ENCODE measurements around the gene INPP4B.
A peak's percentile ranks its signal among the peaks of the same experiment; 100 is the strongest.
"Not testable (repeated sequence)": the region's sequence is repeated elsewhere in the genome, so short reads cannot be mapped to it uniquely, and the experiment has no call there.

Gene INPP4B

DNA sequence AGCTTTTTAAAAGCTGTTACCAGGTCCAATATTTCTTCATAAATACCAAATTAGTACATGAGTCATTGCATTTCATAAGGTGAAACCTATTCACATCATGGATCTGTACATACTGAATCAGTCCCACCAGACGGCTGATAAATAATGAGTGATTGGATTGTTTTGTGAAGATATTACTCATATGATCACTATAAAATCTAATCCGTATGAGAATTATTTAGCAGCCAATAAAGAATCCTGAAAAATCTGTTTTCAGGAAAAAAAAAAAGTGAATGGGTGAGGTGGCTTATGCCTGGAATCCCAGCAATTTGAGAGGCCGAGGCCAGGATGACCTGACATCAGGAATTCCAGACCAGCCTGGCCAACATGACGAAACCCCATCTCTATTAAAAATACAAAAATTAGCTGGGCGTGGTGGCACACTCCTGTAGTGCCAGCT is 438.1 kb downstream of the INPP4B start:
- peak overlapping the region; percentile 45 to 51 for H3K4me3 Mint-ChIP-seq
- DNase-seq, result no peak
- no peak for ATAC-seq
- peak overlapping the region; percentile 93 to 96 for H3K27ac Mint-ChIP-seq
- H3K27me3 Mint-ChIP-seq, result no peaks in the 10 kb centered on the region
- no peaks in the 10 kb centered on the region for H3K9me3 Mint-ChIP-seq
- H3K4me1 Mint-ChIP-seq, result peaks cover 67% of the 10 kb centered on the region

- H3K9me3 Mint-ChIP-seq, result no peaks in the 10 kb centered on the region
- DNase-seq (no peak), ATAC-seq (no peak)
- H3K27ac Mint-ChIP-seq, result peak overlapping the region; percentile 96
- peak overlapping the region; percentile 84 to 94 for H3K4me3 Mint-ChIP-seq
- no peaks in the 10 kb centered on the region for H3K27me3 Mint-ChIP-seq
- H3K4me1 Mint-ChIP-seq, result peaks cover 64% of the 10 kb centered on the region
Observed at GRCh38 chr4:142407596-142407995, 438.5 kb downstream of the INPP4B start.

DNA sequence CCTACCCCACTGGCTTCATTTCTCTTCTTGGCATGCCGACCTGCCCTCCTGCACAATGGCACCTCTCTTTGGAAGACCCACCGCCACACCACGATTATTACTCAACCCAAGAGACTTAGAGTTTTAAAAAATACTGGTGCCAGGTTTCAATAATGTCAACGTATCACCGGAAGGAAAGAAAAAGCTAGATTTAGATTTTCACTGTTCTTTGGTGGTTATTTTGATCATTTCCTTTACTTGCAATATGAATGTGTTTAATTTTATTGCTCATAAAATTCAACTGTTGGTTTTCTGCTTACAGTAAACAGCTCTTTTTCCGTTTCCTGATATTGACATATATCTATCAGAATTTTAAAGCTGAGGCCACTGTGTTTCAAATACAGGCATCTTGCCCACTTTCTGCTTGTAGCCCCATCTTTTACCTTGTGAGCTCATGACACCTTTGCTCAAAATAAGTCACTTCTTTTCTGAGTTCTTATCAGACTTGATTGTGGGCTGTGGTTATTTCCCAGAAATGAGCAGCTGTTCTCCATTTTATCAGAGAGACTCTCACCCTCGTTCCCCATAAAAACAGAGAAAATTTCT is 439.1 kb downstream of the INPP4B start:
- no peaks in the 10 kb centered on the region for H3K27me3 Mint-ChIP-seq
- peak; percentile 67 for ATAC-seq
- H3K4me1 Mint-ChIP-seq, result peaks cover 67% of the 10 kb centered on the region
- H3K4me3 Mint-ChIP-seq, result peak overlapping the region; percentile 84 to 94
- peak; percentile 57 to 66 for DNase-seq
- H3K9me3 Mint-ChIP-seq, result no peaks in the 10 kb centered on the region
- peak overlapping the region; percentile 96 for H3K27ac Mint-ChIP-seq

- H3K4me3 Mint-ChIP-seq, result peak overlapping the region; percentile 84 to 94
- no peaks in the 10 kb centered on the region for H3K27me3 Mint-ChIP-seq
- no peaks in the 10 kb centered on the region for H3K9me3 Mint-ChIP-seq
- DNase-seq (no peak), ATAC-seq (no peak)
- H3K4me1 Mint-ChIP-seq, result peaks cover 65% of the 10 kb centered on the region
- H3K27ac Mint-ChIP-seq, result peak overlapping the region; percentile 96
Observed at GRCh38 chr4:142406499-142406835, 439.6 kb downstream of the INPP4B start.

DNA sequence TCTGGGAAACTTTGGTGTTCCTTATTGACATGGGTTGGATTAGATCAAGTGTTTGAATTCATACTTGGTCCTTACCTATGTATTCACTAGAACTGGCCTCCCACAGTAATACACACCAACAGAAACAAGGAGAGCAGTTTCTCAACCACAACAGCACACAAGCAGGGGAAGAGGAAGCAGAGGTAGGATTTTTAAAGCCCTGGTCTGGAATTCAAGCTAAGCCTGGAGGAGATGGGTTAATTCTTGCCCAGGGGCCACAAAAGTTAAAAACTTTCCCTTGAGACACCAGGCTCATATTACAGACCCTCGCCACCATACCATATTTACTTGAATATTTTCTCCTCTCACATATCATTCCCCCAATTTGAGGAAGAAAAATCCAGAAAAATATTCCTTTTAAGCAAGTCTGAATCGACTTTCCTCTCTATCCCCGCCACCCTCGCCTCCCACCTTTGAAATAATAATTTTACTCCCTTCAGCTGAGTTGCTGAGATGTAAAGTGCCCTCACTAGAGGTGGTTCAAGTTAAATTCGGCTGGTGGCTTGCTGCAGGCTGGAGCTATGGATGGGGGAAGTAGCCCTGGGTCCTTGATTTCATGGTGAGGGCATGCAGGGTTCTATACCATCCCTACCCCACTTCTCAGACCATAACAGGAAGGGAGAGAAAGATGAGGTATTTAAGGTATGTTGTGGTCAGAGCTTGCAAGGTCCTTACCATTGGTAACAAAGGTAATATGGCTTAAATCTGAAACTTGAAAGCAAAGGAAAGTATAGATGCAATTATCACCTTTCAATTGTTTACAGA is 440.2 kb downstream of the INPP4B start:
- Mint-ChIP-seq H3K4me1 (peaks cover 65% of the 10 kb centered on the region), H3K9me3 (no peaks in the 10 kb centered on the region), H3K4me3 (peak overlapping the region; percentile 84 to 94), H3K27me3 (no peaks in the 10 kb centered on the region), H3K27ac (peak overlapping the region; percentile 96)
- ATAC-seq, result peak; percentile 33
- DNase-seq, result peak; percentile 30 to 45

DNA sequence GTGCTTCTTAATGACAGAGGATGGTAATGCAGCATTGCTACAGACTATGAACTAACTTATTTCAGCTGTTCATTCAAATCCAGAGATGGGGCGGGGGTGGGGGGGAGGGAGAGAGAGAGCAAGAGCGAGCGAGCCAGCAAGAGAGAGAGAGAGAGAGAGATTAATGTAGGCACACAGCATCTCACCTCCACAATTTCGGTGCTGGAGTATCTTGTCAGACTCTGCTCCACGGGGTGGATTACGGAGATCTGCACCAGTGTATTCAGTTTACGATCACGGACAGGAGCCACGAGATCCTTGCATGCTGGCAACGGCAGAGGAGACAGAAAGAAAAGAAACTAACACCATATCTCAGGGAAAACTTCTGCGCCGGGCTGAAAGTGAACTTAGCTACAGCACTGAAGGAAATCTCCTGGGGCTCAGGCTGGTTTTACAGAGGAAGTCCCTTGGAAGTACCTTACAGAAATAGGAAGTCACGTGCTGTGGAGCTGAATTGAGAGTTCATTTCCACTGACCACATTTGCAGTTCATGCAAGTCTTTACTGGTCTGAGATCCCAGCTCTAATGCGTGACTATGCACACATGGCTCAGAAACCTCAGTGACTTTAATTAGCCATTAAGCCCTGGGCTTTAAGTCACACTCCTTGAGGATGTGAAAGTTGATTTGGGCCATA is 440.9 kb downstream of the INPP4B start:
- ATAC-seq, result peak; percentile 76
- peak; percentile 72 to 80 for DNase-seq
- H3K4me1 Mint-ChIP-seq, result peaks cover 68% of the 10 kb centered on the region
- H3K27ac Mint-ChIP-seq, result peak overlapping the region; percentile 96
- no peaks in the 10 kb centered on the region for H3K9me3 Mint-ChIP-seq
- H3K27me3 Mint-ChIP-seq, result no peaks in the 10 kb centered on the region
- H3K4me3 Mint-ChIP-seq, result peak overlapping the region; percentile 84 to 94

GRCh38 chr4:142404191-142404611 is 441.9 kb downstream of the INPP4B start:
- peak; percentile 34 to 82 for DNase-seq
- peak overlapping the region; percentile 96 for H3K27ac Mint-ChIP-seq
- H3K27me3 Mint-ChIP-seq, result no peaks in the 10 kb centered on the region
- no peaks in the 10 kb centered on the region for H3K9me3 Mint-ChIP-seq
- ATAC-seq, result peak; percentile 40
- H3K4me3 Mint-ChIP-seq, result peak overlapping the region; percentile 84 to 94
- peaks cover 70% of the 10 kb centered on the region for H3K4me1 Mint-ChIP-seq

DNA sequence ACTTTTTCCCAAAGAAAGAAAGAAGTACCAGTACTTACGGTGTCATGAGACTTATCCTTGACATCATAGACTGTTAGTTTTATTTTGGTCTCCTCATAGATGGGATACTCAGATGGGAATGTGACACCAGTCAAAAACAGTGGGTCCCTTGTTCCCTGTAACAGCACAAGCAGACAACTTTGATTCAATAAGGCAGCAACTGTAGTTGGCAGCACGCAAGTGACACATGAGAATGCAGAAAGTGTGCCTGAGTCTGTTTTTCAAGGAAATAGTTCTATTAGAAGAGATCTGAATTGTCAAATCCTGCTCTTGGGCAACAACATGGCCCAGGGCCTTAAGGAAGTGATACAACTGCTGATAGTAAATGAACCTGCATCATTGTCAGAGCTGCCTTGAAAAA is 443.2 kb downstream of the INPP4B start:
- ATAC-seq (no peak), DNase-seq (no peak)
- Mint-ChIP-seq H3K27me3 (no peaks in the 10 kb centered on the region), H3K27ac (peak overlapping the region; percentile 93 to 95), H3K9me3 (no peaks in the 10 kb centered on the region), H3K4me3 (peak overlapping the region; percentile 77 to 89), H3K4me1 (peaks cover 60% of the 10 kb centered on the region)

DNA sequence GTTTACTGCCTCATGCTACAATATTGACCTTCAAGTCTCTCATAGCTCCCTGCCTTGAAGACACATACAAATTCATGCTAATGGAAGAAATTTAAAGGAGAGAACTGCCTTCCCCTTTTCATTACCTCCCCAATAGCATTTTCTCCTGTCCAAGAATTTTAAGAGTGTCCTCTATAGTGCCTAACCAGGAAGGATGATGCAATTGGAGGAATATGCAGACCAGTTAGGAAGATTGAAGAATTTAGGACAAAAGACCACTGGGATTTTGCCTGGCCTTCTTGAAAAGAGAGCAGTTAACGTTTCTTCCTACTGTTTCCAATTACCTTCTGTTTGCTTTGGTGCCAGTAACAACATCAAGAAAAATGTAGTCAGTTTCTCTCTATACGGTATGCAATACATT is 443.9 kb downstream of the INPP4B start:
- Mint-ChIP-seq H3K27me3 (no peaks in the 10 kb centered on the region), H3K4me3 (peak overlapping the region; percentile 77 to 89), H3K4me1 (peaks cover 57% of the 10 kb centered on the region)

GRCh38 chr4:142397364-142397991 is 448.6 kb downstream of the INPP4B start:
- H3K9me3 Mint-ChIP-seq, H3K27me3 Mint-ChIP-seq, DNase-seq, ATAC-seq: not testable (repeated sequence)
- peak overlapping the region in 1 of 2 donors; percentile 76 for H3K4me3 Mint-ChIP-seq
- H3K27ac Mint-ChIP-seq, result peak overlapping the region in 1 of 2 donors; percentile 71
- H3K4me1 Mint-ChIP-seq, result peaks cover 72% of the 10 kb centered on the region

More for the DNA sequence above, 443.9 kb downstream of the INPP4B start:
- Mint-ChIP-seq H3K27ac (peak overlapping the region; percentile 93 to 95), H3K9me3 (no peaks in the 10 kb centered on the region)
- ATAC-seq (no peak), DNase-seq (no peak)

DNA sequence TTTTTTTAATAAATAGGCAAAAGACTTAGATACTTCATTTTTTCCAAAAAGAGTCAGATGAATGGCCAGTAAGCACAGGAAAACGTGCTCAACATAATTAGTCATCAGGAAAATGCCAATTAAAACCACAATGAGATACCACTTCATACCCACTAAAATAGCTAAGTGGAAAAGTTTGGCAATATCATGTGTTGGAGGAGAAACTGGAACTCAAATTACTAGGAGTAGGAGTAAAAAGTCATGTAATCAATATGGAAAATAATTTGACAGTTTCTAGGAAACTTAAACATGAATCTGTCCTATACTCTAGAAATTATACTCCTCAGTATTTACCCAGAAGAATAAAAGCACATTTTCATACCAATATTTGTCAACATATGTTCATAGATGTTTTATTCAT is 449.8 kb downstream of the INPP4B start:
- Mint-ChIP-seq H3K27me3 (no peaks in the 10 kb centered on the region), H3K4me1 (peaks cover 68% of the 10 kb centered on the region), H3K27ac (peak overlapping the region; percentile 92 to 95), H3K9me3 (no peaks in the 10 kb centered on the region), H3K4me3 (peak overlapping the region; percentile 61 to 76)
- ATAC-seq (peak; percentile 46), DNase-seq (no peak)

DNA sequence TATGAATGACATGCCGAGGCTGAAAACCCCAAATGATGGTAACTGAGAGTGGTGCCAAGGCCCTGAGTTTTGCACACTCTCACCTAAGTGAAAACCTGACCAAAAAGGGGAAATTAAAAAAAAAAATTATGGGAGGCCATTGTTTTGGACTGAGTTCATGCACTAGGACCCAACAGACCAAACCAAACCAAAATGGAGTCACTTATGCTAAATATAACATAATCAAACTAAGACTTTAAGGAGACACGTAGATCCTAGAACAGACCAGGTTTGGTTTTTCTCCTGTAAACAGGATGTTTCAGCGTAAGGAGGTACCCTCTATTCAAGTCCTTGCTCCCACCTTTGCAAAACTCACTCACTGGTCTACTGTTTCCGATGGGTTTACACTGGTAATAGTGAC is 453.0 kb downstream of the INPP4B start:
- Mint-ChIP-seq H3K27me3 (no peaks in the 10 kb centered on the region), H3K4me1 (peaks cover 60% of the 10 kb centered on the region), H3K4me3 (peak overlapping the region in 1 of 2 donors; percentile 19), H3K27ac (no peak overlapping the region), H3K9me3 (no peaks in the 10 kb centered on the region)
- DNase-seq (no peak), ATAC-seq (no peak)

DNA sequence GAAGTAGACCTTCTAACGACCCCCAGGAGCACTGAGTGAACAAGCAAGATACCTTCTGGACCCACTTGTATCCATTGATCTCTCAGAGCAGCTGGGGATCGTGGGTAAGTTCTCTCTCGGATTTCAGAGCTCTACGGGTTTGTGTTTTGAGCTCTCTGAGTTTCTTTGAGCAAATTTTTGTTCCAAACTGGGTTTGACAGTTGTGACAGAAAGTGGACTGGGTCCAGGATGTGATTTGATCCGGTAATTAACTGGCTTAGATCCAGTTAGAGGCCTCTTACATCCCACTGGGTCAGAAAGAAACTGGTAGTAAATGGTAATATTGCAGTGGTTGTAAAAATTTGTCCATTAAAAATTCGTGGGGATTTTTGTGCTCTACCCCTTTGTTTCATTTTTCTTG is 459.2 kb downstream of the INPP4B start:
- no peak for DNase-seq
- H3K4me1 Mint-ChIP-seq, result peaks cover 37% of the 10 kb centered on the region
- no peak overlapping the region for H3K27ac Mint-ChIP-seq
- H3K9me3 Mint-ChIP-seq, result no peaks in the 10 kb centered on the region
- H3K27me3 Mint-ChIP-seq, result no peaks in the 10 kb centered on the region
- H3K4me3 Mint-ChIP-seq, result no peak overlapping the region
- ATAC-seq, result no peak

- H3K4me1 Mint-ChIP-seq, result peaks cover 41% of the 10 kb centered on the region
- no peak overlapping the region for H3K27ac Mint-ChIP-seq
- ATAC-seq (no peak), DNase-seq (no peak)
- no peaks in the 10 kb centered on the region for H3K27me3 Mint-ChIP-seq
- H3K4me3 Mint-ChIP-seq, result no peak overlapping the region
- H3K9me3 Mint-ChIP-seq, result no peaks in the 10 kb centered on the region
Observed at GRCh38 chr4:142386449-142386848, 459.7 kb downstream of the INPP4B start.

DNA sequence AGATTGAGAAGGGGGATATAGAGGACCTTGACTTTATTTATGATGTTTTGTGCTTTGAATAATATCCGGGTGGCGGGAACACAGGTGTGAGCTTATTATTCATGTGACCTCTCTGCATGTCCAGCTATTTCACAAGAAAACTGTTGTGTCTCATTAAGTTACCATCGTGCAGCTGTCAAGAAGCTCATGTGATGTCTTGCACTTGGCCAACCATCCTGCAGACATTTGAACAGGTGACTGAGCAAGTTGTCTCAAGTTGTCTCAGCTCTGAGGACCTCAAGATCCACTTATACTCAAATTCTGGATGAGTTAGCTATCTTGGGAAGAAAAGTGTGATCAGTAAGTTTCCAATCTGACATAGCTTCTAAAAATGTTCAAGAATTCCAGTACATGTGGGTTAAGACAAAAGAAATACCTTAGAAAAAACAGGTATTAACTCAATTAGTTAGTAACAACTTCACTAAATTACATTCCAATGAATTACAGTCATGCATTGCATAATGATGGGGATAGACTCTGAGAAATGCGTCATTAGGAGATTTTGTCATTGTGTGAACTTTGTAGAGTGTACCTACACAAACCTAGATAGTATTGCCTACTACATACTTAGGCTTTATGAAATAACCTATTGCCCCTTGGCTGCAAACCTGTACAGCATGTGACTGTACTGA is 462.2 kb downstream of the INPP4B start:
- Mint-ChIP-seq H3K4me1 (peaks cover 56% of the 10 kb centered on the region), H3K27ac (no peak overlapping the region), H3K4me3 (no peak overlapping the region), H3K9me3 (no peaks in the 10 kb centered on the region), H3K27me3 (no peaks in the 10 kb centered on the region)
- DNase-seq, result no peak
- no peak for ATAC-seq
